ENCODE measurements around the gene COL9A3.
A peak's percentile ranks its signal among the peaks of the same experiment; 100 is the strongest.

The COL9A3 gene

GRCh38 chr20:62811320-62811719, 5.5 kb upstream of the COL9A3 start:
- Mint-ChIP-seq H3K36me3 (ENCODE audit: low read depth) (peaks cover 7% of the 10 kb centered on the region), H3K27me3 (ENCODE audit: low read depth) (peaks cover 19% of the 10 kb centered on the region), H3K9me3 (no peaks in the 10 kb centered on the region), H3K4me1 (peaks cover 8% of the 10 kb centered on the region), H3K4me3 (no peak overlapping the region), H3K27ac (no peak overlapping the region)
- TF ChIP-seq CTCF (IDR thresholded peaks at IDR 0.05; ENCODE audit: unreplicated experiment in 3 of 3): no peak

GRCh38 chr20:62811720-62812119, 5.1 kb upstream of the COL9A3 start:
- Mint-ChIP-seq H3K4me1 (peaks cover 8% of the 10 kb centered on the region), H3K4me3 (no peak overlapping the region), H3K9me3 (no peaks in the 10 kb centered on the region), H3K27me3 (ENCODE audit: low read depth) (peaks cover 19% of the 10 kb centered on the region), H3K27ac (no peak overlapping the region), H3K36me3 (ENCODE audit: low read depth) (peaks cover 7% of the 10 kb centered on the region)
- no peak for TF ChIP-seq CTCF (IDR thresholded peaks at IDR 0.05; ENCODE audit: unreplicated experiment in 3 of 3)

GRCh38 chr20:62812181-62812906, 4.5 kb upstream of the COL9A3 start:
- Mint-ChIP-seq H3K4me3 (peak overlapping the region in 1 of 3 experiments; percentile 34), H3K9me3 (no peaks in the 10 kb centered on the region), H3K27ac (no peak overlapping the region), H3K4me1 (peaks cover 8% of the 10 kb centered on the region), H3K27me3 (ENCODE audit: low read depth) (peaks cover 19% of the 10 kb centered on the region), H3K36me3 (ENCODE audit: low read depth) (peaks cover 7% of the 10 kb centered on the region)
- TF ChIP-seq CTCF (IDR thresholded peaks at IDR 0.05; ENCODE audit: unreplicated experiment in 3 of 3): no peak

- TF ChIP-seq CTCF (IDR thresholded peaks at IDR 0.05; ENCODE audit: unreplicated experiment in 3 of 3): no peak
- peaks cover 19% of the 10 kb centered on the region for H3K27me3 Mint-ChIP-seq (ENCODE audit: low read depth)
These were observed 4.0 kb upstream of the COL9A3 start for GRCh38 chr20:62812907-62813200.

GRCh38 chr20:62813588-62813987, 3.3 kb upstream of the COL9A3 start:
- peaks cover 19% of the 10 kb centered on the region for H3K27me3 Mint-ChIP-seq (ENCODE audit: low read depth)
- H3K4me1 Mint-ChIP-seq: peaks cover 8% of the 10 kb centered on the region
- H3K9me3 Mint-ChIP-seq: no peaks in the 10 kb centered on the region
- no peak overlapping the region for H3K4me3 Mint-ChIP-seq
- peaks cover 3% of the 10 kb centered on the region for H3K36me3 Mint-ChIP-seq (ENCODE audit: low read depth)
- no peak for TF ChIP-seq CTCF (IDR thresholded peaks at IDR 0.05; ENCODE audit: unreplicated experiment in 3 of 3)
- no peak overlapping the region for H3K27ac Mint-ChIP-seq

More at GRCh38 chr20:62812907-62813200, 4.0 kb upstream of the COL9A3 start:
- Mint-ChIP-seq H3K4me1 (peaks cover 8% of the 10 kb centered on the region), H3K36me3 (ENCODE audit: low read depth) (peaks cover 7% of the 10 kb centered on the region), H3K27ac (no peak overlapping the region), H3K4me3 (peak overlapping the region in 1 of 3 experiments; percentile 34), H3K9me3 (no peaks in the 10 kb centered on the region)

GRCh38 chr20:62814060-62814708, 2.7 kb upstream of the COL9A3 start:
- TF ChIP-seq CTCF (IDR thresholded peaks at IDR 0.05; ENCODE audit: unreplicated experiment in 3 of 3): no peak
- Mint-ChIP-seq H3K27me3 (ENCODE audit: low read depth) (peaks cover 19% of the 10 kb centered on the region), H3K36me3 (ENCODE audit: low read depth) (peaks cover 3% of the 10 kb centered on the region), H3K27ac (no peak overlapping the region), H3K4me1 (peaks cover 8% of the 10 kb centered on the region), H3K9me3 (no peaks in the 10 kb centered on the region), H3K4me3 (no peak overlapping the region)

Data from nephron (organoid).